HG02759 (cell line): ENCODE data around the gene PGLYRP1.

Experiments used
- ATAC-seq: cut with Tn5 transposase; IDR thresholded peaks from one replicate; pipeline ENCODE4 v1.9.1; 2021; ENCODE audit warnings: mild to moderate bottlenecking, moderate library complexity; ENCODE audit not compliant: unreplicated experiment

The PGLYRP1 gene

GRCh38 chr19:46022431-46023310, at the start of gene PGLYRP1:
Gene PGLYRP1 (minus strand): TSS chr19:46023053. CDS start chr19:46023021, 32 bp downstream.
- ATAC-seq, result no peak

- ATAC-seq, result no peak
Observed at GRCh38 chr19:46069806-46070341, 47.0 kb upstream of the PGLYRP1 start.

DNA sequence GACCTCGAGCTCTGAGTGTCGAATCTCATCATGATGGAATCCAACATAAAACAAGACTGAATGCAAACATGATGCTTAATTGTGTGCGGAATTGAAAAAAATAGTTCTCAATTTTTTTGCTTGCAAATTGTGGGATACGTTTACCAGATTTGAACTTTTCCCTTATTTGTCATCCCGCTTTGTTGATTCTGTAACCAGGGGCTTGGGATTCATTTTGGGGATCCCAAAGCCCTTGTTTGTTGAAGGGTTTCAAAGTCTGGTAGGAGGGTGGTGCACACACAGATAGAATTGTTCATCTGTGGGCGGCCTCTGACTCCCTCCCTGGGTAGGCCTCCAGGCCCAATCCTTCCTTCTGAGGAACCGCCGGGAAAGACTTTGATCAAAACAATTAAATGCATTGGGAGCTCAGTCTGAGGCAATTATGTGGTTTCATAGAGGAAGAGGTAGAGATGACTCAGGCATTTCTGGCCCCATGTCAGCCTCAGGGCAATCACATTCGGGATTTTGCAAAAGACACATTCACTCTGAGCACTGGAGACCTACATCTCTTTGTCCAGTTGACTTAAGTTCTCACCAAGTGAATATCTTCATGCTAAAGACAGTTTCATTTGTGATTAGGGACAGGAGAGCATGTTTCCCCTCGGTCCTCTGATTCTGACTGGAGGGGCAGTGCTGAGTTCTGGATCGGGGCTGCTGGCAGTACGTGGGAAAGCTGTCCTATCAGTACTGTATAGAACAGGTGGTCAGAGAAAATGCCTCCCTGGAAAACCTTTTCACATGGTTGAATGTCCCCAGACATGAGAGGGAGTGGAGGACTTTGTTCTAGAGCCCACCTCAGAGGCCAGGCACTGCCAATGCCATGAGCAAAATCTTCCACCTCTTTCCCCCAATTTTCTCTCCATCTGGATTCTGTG, 45.7 kb upstream of the PGLYRP1 start:
- no peak for ATAC-seq

GRCh38 chr19:46067691-46068090, 44.8 kb upstream of the PGLYRP1 start:
- ATAC-seq, result no peak

DNA sequence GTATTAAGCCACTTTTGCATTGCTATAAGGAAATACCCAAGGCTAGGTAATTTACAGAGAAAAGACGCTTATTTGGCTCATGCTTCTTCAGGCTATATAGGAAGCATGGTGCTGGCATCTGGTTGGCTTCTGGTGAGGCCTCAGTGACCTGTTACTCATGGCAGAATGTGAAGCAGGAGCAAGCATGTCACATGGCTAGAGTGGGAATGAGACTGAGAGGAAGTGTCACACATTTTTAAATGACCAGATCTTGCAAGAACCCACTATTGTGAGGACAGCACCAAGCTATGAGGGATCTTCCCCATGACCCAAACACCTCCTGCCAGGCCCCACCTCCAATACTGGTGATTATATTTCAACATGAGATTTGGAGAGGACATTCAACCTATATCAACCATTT, 43.6 kb upstream of the PGLYRP1 start:
- ATAC-seq, result no peak

DNA sequence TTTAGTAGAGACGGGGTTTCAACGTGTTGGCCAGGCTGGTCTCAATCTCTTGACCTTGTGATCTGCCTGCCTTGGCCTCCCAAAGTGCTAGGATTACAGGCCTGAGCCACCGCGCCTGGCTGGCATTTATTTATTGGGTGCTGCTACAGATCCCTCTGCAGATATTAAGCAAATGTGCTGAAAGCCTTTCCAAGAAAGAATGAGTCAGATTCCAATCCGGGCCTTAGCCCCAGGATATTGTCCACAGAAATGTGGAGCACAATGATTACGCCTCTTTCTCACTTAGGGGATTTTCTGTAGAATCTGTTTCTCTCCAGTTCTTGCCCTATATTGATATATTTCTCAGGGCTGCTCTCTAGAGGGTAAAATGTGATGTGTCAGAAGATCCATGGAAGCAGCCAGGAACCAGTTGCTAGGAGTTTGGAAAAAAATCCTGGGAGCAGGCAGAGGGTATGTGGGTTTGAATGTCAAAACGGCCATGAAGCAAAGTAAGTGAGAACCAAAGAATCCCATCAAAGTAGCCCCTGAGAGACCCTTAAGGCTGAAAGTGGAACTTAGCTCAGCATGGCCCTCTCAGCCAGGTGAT, 42.7 kb upstream of the PGLYRP1 start:
- no peak for ATAC-seq

- ATAC-seq, result no peak
Observed at GRCh38 chr19:46063201-46063600, 40.3 kb upstream of the PGLYRP1 start.

DNA sequence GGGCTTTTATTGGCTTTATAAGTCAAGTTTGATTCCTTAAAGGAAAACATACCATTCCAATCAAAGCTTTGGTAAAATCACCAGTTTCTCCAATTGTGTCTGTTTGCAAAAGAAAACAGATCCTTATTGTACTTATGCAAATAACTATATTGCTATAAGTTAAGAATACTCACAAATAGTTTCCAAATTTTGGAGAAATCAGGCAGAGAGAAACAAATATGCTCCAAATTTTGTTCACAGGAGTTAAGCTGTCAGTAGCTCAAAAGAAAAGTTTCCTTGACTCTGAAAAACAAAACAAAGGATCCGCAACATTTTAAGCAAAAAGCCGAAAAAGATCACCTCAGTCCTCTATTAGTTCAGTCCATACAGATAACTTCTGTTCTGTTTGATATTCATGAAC, 37.2 kb upstream of the PGLYRP1 start:
- ATAC-seq, result no peak

- ATAC-seq, result no peak
Observed at GRCh38 chr19:46058778-46059177, 35.9 kb upstream of the PGLYRP1 start.

GRCh38 chr19:46056536-46056935, 33.7 kb upstream of the PGLYRP1 start:
- ATAC-seq, result no peak

DNA sequence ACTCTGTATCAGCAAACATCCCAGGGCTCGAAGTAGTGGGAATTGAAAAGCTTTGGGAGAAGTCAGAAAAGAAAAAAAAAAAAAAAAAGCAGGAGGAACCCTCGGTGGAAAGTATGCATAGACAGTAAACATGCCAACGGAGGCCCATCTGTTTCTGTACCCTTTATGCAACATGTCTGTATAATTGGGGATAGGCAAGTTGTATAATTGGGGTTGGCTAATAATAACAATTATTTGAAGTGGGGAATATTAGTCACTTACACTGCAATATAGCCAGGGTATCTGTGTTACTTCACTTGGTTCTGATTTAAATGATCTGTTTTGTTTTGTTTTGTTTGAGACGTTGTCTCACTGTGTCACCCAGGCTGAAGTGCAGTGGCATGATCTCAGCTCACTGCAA, 30.0 kb upstream of the PGLYRP1 start:
- ATAC-seq, result no peak

DNA sequence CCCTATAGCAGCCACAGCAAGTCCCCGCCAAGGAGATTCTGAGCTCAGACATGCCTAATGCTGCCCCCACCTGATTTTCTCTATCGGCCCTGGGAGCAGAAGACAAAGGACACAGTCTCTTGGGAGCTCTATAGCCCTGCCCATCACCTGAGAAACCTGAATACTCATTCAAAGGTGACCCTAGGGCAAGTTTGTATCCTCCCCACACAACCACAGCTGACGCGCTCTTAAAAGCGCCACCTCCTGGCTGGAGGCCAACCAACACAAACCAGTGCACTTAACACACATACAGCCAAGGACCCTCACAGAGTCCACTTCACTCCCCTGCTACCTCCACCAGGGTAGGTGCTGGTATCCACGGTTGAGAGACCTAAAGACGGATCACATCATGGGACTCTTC, 26.7 kb upstream of the PGLYRP1 start:
- ATAC-seq, result no peak

GRCh38 chr19:46043519-46043918, 20.7 kb upstream of the PGLYRP1 start:
- ATAC-seq, result no peak

- no peak for ATAC-seq
Observed at GRCh38 chr19:46042252-46042883, 19.5 kb upstream of the PGLYRP1 start.

- no peak for ATAC-seq
Observed at GRCh38 chr19:46040952-46041500, 18.2 kb upstream of the PGLYRP1 start, which contains the start of gene IGFL4. Gene IGFL4 (minus strand): TSS chr19:46041002. CDS start chr19:46040962, 40 bp downstream.

- ATAC-seq, result no peak
Observed at GRCh38 chr19:46040125-46040524, 17.3 kb upstream of the PGLYRP1 start.

DNA sequence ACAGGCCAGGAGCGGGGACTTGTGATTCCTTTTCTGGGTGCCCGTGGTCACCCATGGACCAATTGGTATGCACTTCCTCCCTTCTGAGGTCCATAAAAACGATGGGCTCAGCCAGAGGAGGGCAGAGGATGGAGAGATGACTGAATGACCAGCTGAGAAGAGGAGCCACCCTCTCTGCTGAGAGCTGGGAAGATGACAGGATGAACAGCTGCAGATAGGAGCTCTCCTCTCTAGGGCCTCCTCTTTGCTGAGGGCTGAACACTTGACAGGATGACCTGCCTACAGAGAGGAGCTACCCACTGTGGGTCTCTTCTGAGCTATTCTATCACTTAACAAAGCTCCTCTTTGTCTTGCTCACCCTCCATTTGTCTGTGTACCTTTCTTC, 13.9 kb upstream of the PGLYRP1 start:
- ATAC-seq, result no peak

GRCh38 chr19:46035986-46036743, 13.3 kb upstream of the PGLYRP1 start:
- no peak for ATAC-seq

- no peak for ATAC-seq
Observed at GRCh38 chr19:46035546-46035945, 12.7 kb upstream of the PGLYRP1 start.

- ATAC-seq, result no peak
Observed at GRCh38 chr19:46033401-46033800, 10.5 kb upstream of the PGLYRP1 start.
